Neuronal stem cell (in vitro differentiated cells): ENCODE measurements around the gene CAMTA1.
A peak's percentile ranks its signal among the peaks of the same experiment; 100 is the strongest.

Experiments used
- DNase-seq: peaks from one replicate; pipeline ENCODE4 v3.0.0-alpha.2; 2013; ENCODE audit warnings: low spot score
- H2AFZ ChIP-seq: one replicate; pipeline ENCODE4 v1.6.1; 2013; ENCODE audit warnings: mild to moderate bottlenecking, low read length, inconsistent platforms
- H2AK5ac ChIP-seq: 2 replicates; pipeline ENCODE4 v1.6.1; 2013; ENCODE audit warnings: low read depth, mild to moderate bottlenecking, inconsistent platforms, low read length, moderate library complexity, mixed read lengths
- H2BK120ac ChIP-seq: 2 replicates; pipeline ENCODE4 v1.6.1; 2013; ENCODE audit warnings: low read depth, mild to moderate bottlenecking, inconsistent platforms, low read length, moderate library complexity, mixed read lengths
- H2BK12ac ChIP-seq: one replicate; pipeline ENCODE4 v1.6.1; 2013; ENCODE audit warnings: low read length, inconsistent platforms
- H2BK15ac ChIP-seq: 2 replicates; pipeline ENCODE4 v1.6.1; 2013; ENCODE audit warnings: mild to moderate bottlenecking, low read length, inconsistent platforms, mixed read lengths
- H2BK5ac ChIP-seq: one replicate; pipeline ENCODE4 v1.6.1; 2013; ENCODE audit warnings: inconsistent platforms, mild to moderate bottlenecking, low read length, moderate library complexity
- H3K14ac ChIP-seq: one replicate; pipeline ENCODE4 v1.6.1; 2013; ENCODE audit warnings: low read length, inconsistent platforms
- H3K18ac ChIP-seq: 2 replicates; pipeline ENCODE4 v1.6.1; 2013; ENCODE audit warnings: low read length, inconsistent platforms
- H3K23ac ChIP-seq: 2 replicates; pipeline ENCODE4 v1.6.1; 2013; ENCODE audit warnings: low read depth, mild to moderate bottlenecking, mixed read lengths, low read length, inconsistent platforms; ENCODE audit not compliant: poor library complexity
- H3K27ac ChIP-seq: replicated peaks from 3 replicates; pipeline ENCODE4 v1.5.1; 2013; ENCODE audit warnings: low read length, inconsistent platforms
- H3K27me3 ChIP-seq, 3 experiments: 2 replicates each; pipeline ENCODE4 v1.6.1; 2013; ENCODE audit warnings: low read length in 3 of 3, mild to moderate bottlenecking in 2 of 3, inconsistent platforms in 1 of 3, low read depth in 1 of 3, mixed read lengths in 1 of 3, moderate library complexity in 1 of 3; ENCODE audit not compliant: control insufficient read depth in 3 of 3, insufficient read depth in 3 of 3
- H3K36me3 ChIP-seq, 2 donors: replicated peaks in 1 of 2; 2 replicates each; pipeline ENCODE4 v1.6.1; 2013; ENCODE audit warnings: low read length in 2 of 2; ENCODE audit not compliant: control insufficient read depth in 2 of 2, insufficient read depth in 2 of 2
- H3K4ac ChIP-seq: 2 replicates; pipeline ENCODE4 v1.6.1; 2013; ENCODE audit warnings: inconsistent platforms, mild to moderate bottlenecking, low read length, moderate library complexity
- H3K4me1 ChIP-seq, 2 donors: 1 replicate in 1 of 2; 2 replicates in 1 of 2; pipeline ENCODE4 v1.6.1; 2013; ENCODE audit warnings: low read length in 2 of 2, low read depth in 1 of 2; ENCODE audit not compliant: control insufficient read depth in 2 of 2, insufficient read depth in 1 of 2
- H3K4me2 ChIP-seq: one replicate; pipeline ENCODE4 v1.6.1; 2013; ENCODE audit warnings: mild to moderate bottlenecking, low read length, inconsistent platforms; ENCODE audit not compliant: insufficient read depth, poor library complexity, severe bottlenecking
- H3K4me3 ChIP-seq, 2 donors: 2 replicates each; pipeline ENCODE4 v1.5.1; 2013; ENCODE audit warnings: low read length in 2 of 2, mild to moderate bottlenecking in 2 of 2, inconsistent platforms in 1 of 2, moderate library complexity in 1 of 2
- H3K79me1 ChIP-seq: one replicate; pipeline ENCODE4 v1.6.1; 2013; ENCODE audit warnings: low read depth, mild to moderate bottlenecking, inconsistent platforms, low read length, moderate library complexity
- H3K9ac ChIP-seq: one replicate; pipeline ENCODE4 v1.6.1; 2013; ENCODE audit warnings: mild to moderate bottlenecking, low read depth, low read length, inconsistent platforms; ENCODE audit not compliant: poor library complexity
- H3K9me3 ChIP-seq, 2 donors: replicated peaks in 1 of 2; 2 replicates each; pipeline versions ENCODE3 to v1.6.1; 2013; ENCODE audit warnings: low read length in 2 of 2, mild to moderate bottlenecking in 2 of 2, inconsistent platforms in 1 of 2, low read depth in 1 of 2, mixed read lengths in 1 of 2, moderate library complexity in 1 of 2; ENCODE audit not compliant: control insufficient read depth in 2 of 2, insufficient read depth in 1 of 2
- H4K8ac ChIP-seq: one replicate; pipeline ENCODE4 v1.6.1; 2013; ENCODE audit warnings: low read depth, mild to moderate bottlenecking, inconsistent platforms, low read length, moderate library complexity
- H4K91ac ChIP-seq: one replicate; pipeline ENCODE4 v1.6.1; 2013; ENCODE audit warnings: low read length, low read depth, mild to moderate bottlenecking, inconsistent platforms; ENCODE audit not compliant: poor library complexity
- WGBS, 2 donors: extraction: QIAGEN DNeasy Blood & Tissue Kit; methylation state at CpG; one replicate each; pipeline ENCODE4 v1.1.7; 2013; ENCODE audit warnings: missing lambda C conversion rate in 2 of 2, mixed read lengths in 1 of 2; ENCODE audit not compliant: insufficient read length in 2 of 2, insufficient replicate concordance in 1 of 2; ENCODE audit errors: extremely low coverage in 2 of 2; 5-methylcytosine and 5-hydroxymethylcytosine counted together

Gene CAMTA1

GRCh38 chr1:7399514-7400125, 614.4 kb downstream of the CAMTA1 start:
- Histone ChIP-seq H4K8ac (no peak overlapping the region), H2BK12ac (no peak overlapping the region), H4K91ac (no peak overlapping the region), H3K4ac (no peak overlapping the region), H3K27ac (no peak overlapping the region), H2AK5ac (no peak overlapping the region), H3K4me3 (no peak overlapping the region), H3K4me1 (no peaks in the 10 kb centered on the region), H3K4me2 (no peak overlapping the region), H2BK120ac (no peak overlapping the region), H3K27me3 (no peaks in the 10 kb centered on the region), H2AFZ (no peak overlapping the region), H2BK5ac (no peak overlapping the region), H3K79me1 (no peaks in the 10 kb centered on the region), H3K36me3 (no peaks in the 10 kb centered on the region), H3K23ac (no peak overlapping the region), H3K9ac (no peak overlapping the region), H3K9me3 (peaks cover 0 to 3% of the 10 kb centered on the region in 2 donors), H3K18ac (no peak overlapping the region), H3K14ac (no peak overlapping the region), H2BK15ac (no peak overlapping the region)
- no CpG with 5 or more reads among the region's 1 CpG for WGBS, 2 donors
- no peak for DNase-seq

GRCh38 chr1:7400566-7400965, 615.3 kb downstream of the CAMTA1 start:
- DNase-seq, result no peak
- no peak overlapping the region for H3K18ac ChIP-seq
- no peak overlapping the region for H2AK5ac ChIP-seq
- H3K36me3 ChIP-seq, result no peaks in the 10 kb centered on the region
- H2BK15ac ChIP-seq, result no peak overlapping the region
- no peak overlapping the region for H2BK5ac ChIP-seq
- H2BK120ac ChIP-seq, result no peak overlapping the region
- H3K14ac ChIP-seq, result no peak overlapping the region
- no peak overlapping the region for H3K4ac ChIP-seq
- H4K8ac ChIP-seq, result no peak overlapping the region
- no peak overlapping the region for H3K23ac ChIP-seq
- H2BK12ac ChIP-seq, result no peak overlapping the region
- no peak overlapping the region for H2AFZ ChIP-seq
- no peak overlapping the region for H3K27ac ChIP-seq
- no peaks in the 10 kb centered on the region for H3K4me1 ChIP-seq
- H3K79me1 ChIP-seq, result no peaks in the 10 kb centered on the region
- no peak overlapping the region for H3K4me2 ChIP-seq
- no peaks in the 10 kb centered on the region for H3K27me3 ChIP-seq
- no CpG with 5 or more reads among the region's 1 CpG for WGBS, 2 donors
- no peak overlapping the region for H3K4me3 ChIP-seq
- H3K9me3 ChIP-seq, result peaks cover 0 to 3% of the 10 kb centered on the region in 2 donors
- no peak overlapping the region for H3K9ac ChIP-seq
- H4K91ac ChIP-seq, result no peak overlapping the region

DNA sequence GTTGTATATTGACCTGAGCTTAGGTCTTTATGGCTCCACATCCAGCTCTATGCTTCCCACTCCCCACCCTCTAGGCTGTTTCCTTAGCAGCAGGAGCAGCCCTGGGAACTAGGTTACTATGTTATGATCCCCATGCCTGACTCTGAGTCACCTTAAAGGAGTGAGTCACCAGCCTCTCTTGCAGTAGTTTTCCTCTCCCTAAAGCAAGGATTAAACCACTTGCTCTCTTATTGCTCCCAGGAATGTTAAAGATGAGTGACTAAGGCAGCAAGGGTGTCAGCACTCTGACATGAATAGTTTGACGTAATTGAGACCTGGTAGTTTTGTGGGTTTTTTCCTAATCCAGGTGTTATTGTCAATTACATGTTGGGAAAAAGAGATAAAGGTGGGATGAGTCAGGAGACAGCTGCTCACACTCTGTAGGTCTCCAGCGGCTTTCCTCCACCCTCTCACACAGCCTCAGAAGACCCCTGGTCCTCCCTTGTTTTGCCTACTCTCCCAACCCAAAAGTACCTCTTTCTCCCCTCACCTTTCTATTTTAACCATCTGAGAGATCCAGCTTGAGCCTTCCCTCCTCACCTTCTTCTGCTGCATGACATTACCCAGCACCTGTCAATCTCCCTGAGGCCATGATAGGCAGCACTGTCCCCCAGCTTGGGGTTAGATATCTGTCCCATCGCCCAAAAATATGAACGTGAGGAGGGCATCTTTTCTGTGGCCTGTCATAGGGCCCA, 616.7 kb downstream of the CAMTA1 start:
- Histone ChIP-seq H2BK5ac (no peak overlapping the region), H3K4ac (no peak overlapping the region), H3K4me3 (no peak overlapping the region), H3K4me2 (no peak overlapping the region), H3K79me1 (no peaks in the 10 kb centered on the region), H3K27ac (no peak overlapping the region), H3K36me3 (no peaks in the 10 kb centered on the region), H3K18ac (no peak overlapping the region), H2AK5ac (no peak overlapping the region), H3K23ac (no peak overlapping the region), H2BK15ac (no peak overlapping the region), H3K27me3 (no peaks in the 10 kb centered on the region), H4K8ac (no peak overlapping the region), H3K9ac (no peak overlapping the region), H2AFZ (no peak overlapping the region), H2BK12ac (no peak overlapping the region), H3K9me3 (peaks cover 0 to 1% of the 10 kb centered on the region in 2 donors), H3K4me1 (no peaks in the 10 kb centered on the region), H3K14ac (no peak overlapping the region), H4K91ac (peak overlapping the region; percentile 15), H2BK120ac (no peak overlapping the region)
- DNase-seq, result no peak
- WGBS, 2 donors, result no CpG with 5 or more reads among the region's 4 CpGs

DNA sequence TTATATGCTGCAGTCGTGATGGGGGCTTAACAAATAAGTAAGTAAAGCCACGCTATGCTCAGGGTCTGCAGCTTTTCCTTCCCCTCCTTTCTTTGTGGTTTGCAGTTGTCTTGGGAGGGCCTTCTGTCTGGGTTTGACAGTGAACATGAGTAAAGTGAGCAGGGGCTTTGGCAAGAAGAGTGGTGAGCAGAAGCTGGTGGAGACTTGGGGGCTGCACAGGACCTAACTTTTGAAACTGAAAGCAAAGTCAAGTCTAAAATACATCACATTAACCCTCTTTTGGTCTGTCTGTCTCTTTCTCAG, 617.2 kb downstream of the CAMTA1 start:
- H3K27ac ChIP-seq, result no peak overlapping the region

More for the DNA sequence above, 617.2 kb downstream of the CAMTA1 start:
- no peak overlapping the region for H2AK5ac ChIP-seq
- no peak overlapping the region for H3K4ac ChIP-seq
- H4K8ac ChIP-seq, result no peak overlapping the region
- peaks cover 0 to 1% of the 10 kb centered on the region in 2 donors for H3K9me3 ChIP-seq
- no peak overlapping the region for H2BK15ac ChIP-seq
- no peaks in the 10 kb centered on the region for H3K79me1 ChIP-seq
- H3K18ac ChIP-seq, result no peak overlapping the region
- no peak overlapping the region for H2AFZ ChIP-seq
- no peak overlapping the region for H2BK12ac ChIP-seq
- H4K91ac ChIP-seq, result no peak overlapping the region
- no peaks in the 10 kb centered on the region for H3K36me3 ChIP-seq
- H3K9ac ChIP-seq, result no peak overlapping the region
- no peak overlapping the region for H3K14ac ChIP-seq
- H3K4me3 ChIP-seq, result no peak overlapping the region
- WGBS, 2 donors, result no CpG with 5 or more reads among the region's 2 CpGs
- H3K4me2 ChIP-seq, result no peak overlapping the region
- no peak overlapping the region for H2BK5ac ChIP-seq
- H3K27me3 ChIP-seq, result no peaks in the 10 kb centered on the region
- DNase-seq, result no peak
- H2BK120ac ChIP-seq, result no peak overlapping the region
- H3K4me1 ChIP-seq, result peaks cover 0 to 2% of the 10 kb centered on the region in 2 donors
- H3K23ac ChIP-seq, result no peak overlapping the region
